Stimulated activated CD4-positive, alpha-beta T cell treated with anti-CD3 and anti-CD28 coated beads, Interleukin-15, amount 100 ng/mL, for 1 hour (primary cell): Measurements from ENCODE around the gene LRRC61.
A peak's percentile ranks its signal among the peaks of the same experiment; 100 is the strongest.

Experiments
- DNase-seq, 2 donors: peaks; one replicate each; pipeline ENCODE4 v3.0.0-alpha.2; 2020; ENCODE audit warnings: low read depth in 1 of 2, low spot score in 1 of 2

Gene LRRC61

DNA sequence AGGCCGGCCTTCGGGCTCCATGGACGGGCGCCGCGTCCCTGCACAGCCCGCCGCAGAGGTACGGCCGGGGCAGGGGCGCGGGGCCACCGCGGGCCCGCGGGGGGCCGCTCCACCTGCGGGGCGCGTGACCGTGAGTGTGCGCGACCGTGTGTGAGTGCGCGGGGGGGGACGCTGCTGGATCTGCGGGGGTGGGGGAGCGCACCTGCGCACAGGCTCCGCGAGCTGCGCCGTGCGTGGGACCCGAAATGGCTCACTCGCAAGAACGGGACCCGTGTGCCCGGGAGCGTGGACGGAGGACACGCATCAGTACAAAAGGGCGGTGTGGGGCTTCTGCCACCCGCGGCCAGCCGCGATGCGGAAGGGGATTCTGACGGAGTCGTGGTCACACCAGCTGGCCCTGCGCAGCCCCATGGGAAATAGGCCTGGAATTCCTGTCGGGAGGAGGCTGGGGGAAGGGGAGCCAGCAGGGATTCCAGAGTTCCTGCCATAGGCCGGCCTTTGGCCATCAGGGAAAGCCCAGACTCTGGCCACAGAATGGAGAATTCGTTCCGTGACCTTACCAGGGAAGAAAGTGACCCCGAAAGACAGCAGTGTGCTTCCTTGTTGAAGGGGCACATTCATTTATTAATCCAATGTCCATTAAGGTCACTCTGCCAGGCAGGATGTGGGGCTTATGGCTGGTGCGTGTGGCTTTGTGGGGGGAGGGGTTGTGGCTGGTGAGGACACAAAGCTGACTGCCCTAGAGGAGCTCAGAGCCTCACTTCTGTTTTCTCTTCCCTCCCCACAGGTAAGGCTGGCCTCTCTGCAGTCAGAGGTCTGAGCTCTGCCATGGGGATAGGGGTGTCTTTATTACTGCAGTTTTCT, 46.0 kb downstream of the LRRC61 start:
- DNase-seq = peak; percentile 28 to 59

DNA sequence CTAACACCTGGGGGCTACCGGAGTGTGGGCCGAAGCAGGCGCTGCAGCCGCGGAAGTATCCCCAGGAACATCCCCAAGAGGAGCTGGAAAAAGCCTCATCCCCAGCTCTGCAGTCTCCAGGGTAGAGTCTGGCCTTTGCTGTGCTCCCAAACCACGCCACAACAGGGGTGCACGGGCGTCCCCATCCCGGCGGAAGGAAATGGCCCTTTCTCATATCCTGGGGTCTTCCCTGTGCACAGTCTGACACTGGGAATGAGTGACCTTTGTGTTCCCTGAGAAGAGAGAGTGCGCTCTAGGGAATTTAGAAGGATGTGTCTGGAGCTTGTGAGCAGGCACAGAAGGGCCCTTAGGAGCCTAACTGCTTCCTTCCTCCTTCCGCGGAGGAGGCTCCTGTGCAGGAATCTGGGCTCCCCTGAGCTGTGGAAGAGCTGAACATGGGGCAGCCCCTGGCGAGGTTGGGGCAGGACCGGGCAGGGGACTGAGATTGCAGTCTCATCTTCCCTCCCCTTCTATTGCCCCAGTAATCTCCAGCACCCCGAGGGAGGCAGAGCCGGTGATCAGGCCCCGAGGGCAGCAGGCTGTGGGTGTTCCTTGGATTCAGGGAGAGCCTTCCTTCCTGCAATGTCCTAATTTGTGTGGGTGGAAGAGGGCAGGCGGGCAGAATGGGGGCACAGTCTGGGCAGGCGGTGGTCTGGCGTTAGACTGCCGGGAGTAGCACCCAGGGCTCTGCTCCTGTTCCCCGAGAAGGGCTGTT, 46.8 kb downstream of the LRRC61 start:
- no peak for DNase-seq

DNA sequence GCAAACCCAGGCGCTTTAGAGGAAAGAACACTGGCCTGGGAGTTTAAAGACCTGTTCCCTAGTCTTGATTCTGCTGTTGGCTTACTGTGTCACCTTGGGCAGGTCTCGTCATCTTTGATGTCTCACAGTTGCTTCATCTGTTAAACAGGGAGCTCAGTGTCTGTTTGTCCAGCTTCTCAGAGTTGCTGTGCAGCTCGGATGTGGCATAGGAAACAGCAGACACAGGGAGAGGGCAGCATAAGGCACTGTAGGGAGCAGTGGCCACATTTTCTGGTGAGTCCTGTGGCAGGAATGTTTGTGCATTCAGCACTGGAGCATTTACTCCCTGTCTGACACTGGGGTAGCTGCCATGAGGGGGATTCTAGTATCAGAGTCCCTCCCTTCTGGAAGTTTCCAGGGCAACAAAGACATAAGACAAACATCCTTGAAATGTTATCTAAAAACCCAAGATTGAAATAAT, 47.5 kb downstream of the LRRC61 start:
- DNase-seq = no peak

DNA sequence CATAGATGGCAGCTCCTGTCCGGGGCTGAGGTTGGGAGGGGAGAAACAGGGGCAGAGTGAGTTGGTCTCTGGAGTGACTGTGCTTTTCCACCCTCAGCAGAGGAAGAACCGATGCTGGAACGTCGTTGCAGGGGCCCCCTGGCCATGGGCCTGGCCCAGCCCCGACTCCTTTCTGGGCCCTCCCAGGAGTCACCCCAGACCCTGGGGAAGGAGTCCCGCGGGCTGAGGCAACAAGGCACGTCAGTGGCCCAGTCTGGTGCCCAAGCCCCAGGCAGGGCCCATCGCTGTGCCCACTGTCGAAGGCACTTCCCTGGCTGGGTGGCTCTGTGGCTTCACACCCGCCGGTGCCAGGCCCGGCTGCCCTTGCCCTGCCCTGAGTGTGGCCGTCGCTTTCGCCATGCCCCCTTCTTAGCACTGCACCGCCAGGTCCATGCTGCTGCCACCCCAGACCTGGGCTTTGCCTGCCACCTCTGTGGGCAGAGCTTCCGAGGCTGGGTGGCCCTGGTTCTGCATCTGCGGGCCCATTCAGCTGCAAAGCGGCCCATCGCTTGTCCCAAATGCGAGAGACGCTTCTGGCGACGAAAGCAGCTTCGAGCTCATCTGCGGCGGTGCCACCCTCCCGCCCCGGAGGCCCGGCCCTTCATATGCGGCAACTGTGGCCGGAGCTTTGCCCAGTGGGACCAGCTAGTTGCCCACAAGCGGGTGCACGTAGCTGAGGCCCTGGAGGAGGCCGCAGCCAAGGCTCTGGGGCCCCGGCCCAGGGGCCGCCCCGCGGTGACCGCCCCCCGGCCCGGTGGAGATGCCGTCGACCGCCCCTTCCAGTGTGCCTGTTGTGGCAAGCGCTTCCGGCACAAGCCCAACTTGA, 48.2 kb downstream of the LRRC61 start:
- no peak for DNase-seq

DNA sequence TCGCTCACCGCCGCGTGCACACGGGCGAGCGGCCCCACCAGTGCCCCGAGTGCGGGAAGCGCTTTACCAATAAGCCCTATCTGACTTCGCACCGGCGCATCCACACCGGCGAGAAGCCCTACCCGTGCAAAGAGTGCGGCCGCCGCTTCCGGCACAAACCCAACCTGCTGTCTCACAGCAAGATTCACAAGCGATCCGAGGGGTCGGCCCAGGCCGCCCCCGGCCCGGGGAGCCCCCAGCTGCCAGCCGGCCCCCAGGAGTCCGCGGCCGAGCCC, 48.8 kb downstream of the LRRC61 start:
- no peak for DNase-seq

DNA sequence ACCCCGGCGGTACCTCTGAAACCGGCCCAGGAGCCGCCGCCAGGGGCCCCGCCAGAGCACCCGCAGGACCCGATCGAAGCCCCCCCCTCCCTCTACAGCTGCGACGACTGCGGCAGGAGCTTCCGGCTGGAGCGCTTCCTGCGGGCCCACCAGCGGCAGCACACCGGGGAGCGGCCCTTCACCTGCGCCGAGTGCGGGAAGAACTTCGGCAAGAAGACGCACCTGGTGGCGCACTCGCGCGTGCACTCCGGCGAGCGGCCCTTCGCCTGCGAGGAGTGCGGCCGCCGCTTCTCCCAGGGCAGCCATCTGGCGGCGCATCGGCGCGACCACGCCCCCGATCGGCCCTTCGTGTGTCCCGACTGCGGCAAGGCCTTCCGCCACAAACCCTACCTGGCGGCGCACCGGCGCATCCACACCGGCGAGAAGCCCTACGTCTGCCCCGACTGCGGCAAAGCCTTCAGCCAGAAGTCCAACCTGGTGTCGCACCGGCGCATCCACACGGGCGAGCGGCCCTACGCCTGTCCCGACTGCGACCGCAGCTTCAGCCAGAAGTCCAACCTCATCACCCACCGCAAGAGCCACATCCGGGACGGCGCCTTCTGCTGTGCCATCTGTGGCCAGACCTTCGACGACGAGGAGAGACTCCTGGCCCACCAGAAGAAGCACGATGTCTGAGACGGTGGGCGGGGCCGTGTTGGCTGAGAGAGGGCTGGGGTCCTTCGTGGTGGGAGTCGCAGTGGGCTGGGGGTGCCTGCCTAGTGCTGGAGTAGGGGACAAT, 49.3 kb downstream of the LRRC61 start:
- no peak for DNase-seq

DNA sequence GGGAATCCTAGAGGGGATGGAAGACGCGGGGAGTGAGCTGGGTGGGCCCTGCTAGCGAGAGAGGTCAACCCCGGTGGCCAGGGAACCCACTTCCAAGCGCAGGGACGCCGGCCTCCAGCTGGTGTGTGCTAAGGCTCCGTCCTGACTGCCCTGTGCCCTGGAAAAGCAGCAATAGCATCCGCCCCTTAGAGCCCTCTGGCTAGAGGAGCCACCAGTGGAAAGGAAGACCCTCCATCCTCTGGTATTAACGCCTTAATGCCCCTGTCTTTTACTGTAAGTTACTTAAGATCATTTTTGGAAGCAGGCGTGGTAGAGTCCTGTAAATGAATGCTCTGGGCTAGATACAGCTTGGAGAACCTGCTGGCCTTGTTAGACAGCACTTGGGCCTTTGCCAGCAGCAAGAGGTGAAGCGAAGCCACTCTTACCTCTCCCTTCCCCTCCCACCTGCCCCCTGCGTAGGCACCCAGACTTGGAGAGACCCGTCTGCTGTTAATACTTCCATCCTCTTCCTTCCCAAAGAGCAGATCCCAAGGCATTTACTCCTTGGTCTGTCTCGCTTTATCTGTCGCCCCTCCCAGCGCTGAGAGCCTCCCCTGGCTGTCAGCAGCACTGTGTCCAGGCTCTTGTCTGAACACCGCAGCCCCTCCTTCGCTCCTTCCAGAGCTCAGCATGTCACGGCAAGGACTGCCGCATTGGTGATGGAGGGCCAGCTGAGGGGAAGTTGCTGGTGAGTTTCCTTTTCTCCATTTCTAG, 50.1 kb downstream of the LRRC61 start:
- no peak for DNase-seq

DNA sequence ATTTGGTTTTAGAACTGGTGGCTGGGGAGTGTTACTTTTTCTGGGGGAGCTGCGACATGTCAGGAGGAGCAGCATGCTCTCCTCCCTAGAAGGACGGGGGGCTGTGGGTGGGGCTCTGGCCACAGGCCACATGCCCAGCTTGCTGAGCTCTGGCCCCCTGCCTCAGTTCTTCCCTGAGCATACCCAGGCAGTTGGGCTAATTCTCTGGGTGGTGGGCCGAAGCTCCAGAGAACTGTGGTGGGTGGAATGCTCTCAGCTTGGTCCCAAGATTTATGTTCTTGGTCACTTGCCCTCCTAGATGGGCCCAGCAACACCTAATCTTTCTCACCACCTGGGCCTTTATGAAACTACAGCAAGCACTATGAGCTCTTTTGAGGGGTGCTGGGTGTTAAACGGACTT, 50.9 kb downstream of the LRRC61 start:
- DNase-seq = no peak

DNA sequence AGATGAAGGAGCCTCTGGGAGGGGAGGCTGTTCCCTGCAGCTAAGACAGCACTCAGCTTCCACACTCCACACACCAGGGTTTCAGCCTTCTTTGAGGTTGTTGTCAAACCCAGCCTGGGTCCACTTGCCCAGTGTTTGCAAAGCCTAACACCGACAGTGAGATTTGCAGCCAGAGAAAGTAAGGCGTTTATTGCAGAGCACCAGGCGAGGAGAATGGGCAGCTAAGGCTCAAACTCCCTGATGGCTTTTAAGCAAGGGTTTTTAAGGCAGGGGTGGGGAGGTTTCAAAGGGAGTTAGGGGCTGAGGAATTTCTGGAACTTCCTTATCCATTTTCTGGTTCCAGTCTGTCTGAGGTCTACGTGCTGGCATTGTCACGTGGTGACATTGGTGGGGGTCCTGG, 51.3 kb downstream of the LRRC61 start:
- no peak for DNase-seq

DNA sequence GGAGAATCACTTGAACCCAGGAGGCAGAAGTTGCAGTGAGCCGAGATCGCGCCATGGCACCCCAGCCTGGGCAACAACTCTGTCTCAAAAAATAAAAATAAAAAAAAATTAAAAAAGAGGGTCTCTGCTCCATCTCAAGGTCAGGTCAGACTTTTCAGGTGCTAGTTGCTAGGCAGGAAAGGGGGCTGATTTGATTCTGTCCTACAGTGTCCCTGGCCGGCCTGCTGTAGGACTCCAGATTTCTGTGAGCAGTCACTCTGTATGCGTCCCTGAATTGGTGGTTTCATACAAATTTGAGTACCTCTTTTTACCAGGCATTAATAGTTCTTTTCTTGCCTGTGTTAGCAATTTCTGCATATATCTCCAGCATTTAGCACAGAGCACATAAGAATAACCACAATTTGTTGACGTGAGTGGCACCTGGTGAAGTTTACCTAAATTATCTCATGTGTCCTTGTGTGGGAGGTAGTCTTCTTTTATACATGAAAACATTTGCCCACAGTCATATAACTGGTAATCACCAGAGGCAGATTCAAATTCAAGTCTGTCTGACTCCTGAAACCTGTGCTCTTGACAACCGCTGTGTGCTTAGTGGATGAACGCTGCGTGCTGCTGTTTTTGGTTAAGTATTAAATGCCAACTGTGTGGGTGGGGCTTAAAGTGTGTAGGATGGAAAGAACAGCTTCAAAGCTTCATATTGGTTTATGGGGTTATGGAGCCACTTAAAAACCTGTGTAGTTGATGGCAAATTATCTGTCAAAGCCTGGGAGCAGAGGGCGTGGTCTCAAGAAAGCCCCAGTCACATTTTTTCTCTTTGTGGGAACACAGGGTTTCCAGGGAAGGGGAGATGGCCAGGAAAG, 52.7 kb downstream of the LRRC61 start:
- no peak for DNase-seq

DNA sequence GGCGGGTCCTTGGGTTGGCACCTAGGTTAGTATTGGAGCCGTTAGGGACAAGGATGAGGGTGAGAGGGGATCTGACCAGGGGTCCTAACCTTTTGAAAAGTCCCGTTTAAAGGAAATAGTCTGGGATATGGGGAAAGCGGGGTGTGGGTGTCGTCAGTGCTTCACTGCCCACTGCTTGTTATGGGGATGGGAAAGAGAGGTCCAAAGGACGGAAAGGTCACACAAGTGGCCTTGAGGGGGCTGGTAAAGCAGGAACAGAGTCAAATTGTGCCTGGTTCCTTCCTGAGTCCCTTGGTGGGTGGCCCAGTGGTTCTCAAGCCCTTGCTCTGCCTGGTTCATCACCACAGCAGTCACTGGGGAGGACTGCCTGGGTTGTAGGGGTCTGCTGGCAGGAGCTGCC, 53.4 kb downstream of the LRRC61 start:
- no peak for DNase-seq

DNA sequence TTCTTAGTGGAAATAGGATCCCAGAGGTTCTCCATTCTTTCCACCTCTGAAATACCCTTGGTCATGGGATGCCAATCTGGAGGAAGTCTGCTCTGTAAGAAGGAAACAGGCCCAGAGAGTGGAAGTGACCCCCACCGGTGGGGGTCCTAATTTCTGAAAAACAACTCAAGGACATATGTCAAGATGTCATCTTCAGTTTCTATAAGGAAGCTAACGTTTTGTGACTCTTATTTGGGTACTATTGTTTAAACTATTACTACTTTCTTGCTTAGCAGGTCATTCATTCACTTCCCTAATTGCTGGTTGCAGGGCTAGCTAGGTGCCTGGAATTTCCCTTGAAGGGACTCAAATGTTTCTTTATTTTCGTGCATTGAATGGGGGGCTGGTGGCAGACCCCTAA, 54.0 kb downstream of the LRRC61 start:
- DNase-seq = no peak

DNA sequence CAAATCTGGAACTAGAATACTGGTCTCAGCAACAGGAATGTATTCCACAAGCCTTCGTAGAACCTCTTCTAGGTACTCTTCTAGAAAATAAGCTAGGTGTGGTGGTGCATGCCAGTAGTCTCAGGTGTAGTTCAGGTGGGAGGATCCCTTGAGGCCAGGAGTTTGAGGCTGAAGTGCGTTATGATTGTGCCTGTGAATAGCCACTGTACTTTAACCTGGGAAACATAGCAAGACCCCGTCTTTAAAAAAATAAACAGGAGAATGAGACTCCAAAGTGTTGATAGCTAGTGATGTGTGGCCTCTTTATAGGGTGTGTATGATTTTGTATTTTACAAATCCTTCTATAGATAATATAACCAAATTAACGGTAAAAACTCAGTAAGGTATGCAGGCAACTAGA, 54.5 kb downstream of the LRRC61 start:
- no peak for DNase-seq

DNA sequence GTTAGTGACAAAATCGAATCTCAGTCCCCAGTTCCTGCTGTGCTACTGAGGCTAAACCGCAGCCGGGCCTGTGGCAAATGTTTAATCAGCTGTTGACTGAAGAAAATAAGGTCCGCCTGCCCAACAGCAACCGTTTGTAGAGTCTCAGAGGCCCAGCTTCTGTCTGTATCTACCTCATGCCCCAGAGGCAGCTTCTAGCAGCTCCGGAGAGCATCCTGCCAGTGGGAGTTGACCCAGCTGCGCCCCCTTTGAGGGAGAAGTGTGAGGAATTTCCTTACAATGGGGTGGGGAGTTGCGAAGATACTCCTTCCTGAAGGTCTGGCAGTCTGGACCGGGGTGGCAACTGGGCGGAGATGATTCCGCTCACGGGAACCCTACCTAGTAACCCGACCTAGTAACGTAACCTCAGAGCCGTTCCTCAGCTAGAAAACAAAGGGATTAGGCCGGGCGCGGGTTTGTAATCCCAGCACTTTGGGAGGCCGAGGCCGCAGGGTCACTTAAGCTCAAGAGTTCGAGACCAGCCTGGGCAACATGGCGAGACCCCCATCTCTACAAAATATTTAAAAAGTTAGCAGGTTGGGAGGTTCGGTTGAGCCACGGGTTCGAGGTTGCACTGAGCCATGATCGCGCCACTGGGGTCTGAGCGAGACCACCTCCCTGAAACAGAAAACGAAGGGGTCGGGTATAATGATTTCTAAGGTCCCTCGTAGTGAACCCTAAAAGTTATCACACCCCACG, 55.1 kb downstream of the LRRC61 start:
- no peak for DNase-seq

DNA sequence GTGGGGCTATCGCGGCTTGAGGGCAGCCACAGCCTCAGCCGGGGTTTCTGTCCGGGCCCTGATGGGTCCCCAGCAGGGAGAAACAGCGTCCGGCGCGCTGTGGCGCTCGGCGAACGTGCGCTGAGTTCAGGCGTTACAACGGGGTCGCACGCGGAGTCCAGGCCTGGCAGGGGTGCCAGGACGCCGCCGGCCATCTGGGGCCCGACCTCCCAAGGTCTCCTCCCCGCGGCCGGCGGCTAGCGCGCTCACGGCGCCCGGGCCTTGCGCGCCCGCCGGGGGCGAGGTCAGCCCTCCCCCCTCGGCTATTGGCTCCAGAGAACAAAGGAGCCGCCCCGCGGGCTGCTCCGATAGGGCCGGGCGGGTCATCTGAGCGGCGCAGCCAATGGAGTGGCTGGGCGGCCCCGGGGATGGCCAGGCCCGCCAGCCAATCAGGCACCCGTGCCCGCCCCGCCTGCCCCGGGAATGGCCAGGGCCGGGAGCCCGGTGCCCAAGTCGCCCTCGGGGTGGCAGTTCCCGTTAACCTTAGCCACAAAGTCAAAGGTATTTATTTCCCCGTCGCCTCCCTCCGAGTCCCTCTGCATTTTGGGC, 55.8 kb downstream of the LRRC61 start, which contains the start of gene ZNF775:
TSS of gene ZNF775 (plus strand) at position 478 of the 588 bp plus-strand sequence. CDS start 9,141 bp downstream, outside the sequence.
- peak; percentile 87 for DNase-seq

DNA sequence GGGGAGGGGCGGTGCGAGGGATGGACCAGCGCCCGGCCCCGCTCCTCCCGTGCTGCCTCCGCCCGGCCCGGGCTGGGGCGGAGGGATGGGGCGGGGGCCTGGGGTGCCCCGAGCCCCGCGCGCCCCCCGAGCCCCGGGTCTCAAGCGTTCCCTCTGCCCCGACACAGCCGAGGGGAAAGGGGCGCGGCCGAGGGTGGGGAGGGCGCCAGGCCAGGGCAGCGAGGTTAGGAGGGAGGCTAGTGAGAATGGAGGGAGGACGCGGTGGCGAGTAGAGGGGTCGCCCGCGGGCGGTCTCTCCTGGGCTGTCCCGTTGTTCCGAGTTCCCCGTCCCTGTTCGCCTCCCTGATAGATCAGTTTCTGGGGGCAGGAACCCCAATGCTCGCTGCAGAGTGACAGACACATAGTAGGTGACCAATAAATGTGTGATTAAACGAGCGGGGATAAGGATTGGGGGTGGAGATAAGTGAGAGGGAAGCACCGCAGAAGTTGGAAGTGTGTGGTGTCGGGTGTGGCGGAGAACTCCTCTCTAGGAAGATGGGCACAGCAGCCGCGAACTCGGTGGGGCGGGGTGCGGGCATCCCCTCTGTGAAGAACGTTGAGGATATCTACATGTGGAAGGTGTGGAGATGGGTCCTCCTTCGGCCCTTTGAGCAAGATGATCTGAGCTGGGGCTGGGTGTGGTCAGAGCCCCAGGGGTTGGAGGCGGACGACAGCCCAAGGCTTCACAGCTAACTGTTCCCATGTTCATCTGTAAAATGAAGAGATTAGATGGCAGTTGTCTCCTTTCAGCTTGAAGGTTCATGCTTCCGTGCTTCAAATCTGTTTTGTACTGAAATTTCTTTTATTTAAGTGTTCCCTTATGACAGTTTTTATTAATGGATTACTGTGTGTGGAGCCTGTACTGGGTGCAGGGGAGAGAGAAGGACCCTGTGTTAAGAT, 56.6 kb downstream of the LRRC61 start:
- no peak for DNase-seq

DNA sequence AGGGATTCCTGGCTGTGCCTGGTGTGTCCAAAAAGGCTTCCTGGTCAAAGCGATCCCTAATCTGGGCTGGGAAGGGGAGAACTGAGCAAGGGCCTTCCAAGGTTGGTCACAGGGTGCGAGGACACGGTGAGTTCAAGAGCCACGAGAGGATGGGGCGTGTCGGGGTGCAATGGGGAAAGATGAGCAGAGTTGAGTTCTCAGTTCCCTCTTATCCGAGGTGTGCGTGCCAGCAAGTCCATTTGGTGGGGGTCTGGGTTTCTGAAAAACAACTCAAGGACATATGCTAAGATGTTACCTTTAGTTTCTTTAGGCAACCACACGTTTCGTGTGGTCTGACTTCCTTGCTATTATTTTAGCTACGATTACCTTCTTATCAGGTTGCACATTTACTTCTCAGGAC, 57.3 kb downstream of the LRRC61 start:
- no peak for DNase-seq
